Sigmoid colon (tissue), 7 donors: ENCODE results near the gene RPL22. TPM values are rescaled to one million over a fixed set of nuclear protein-coding genes. Genes with fewer than 3 reads are reported as not detected.

Source experiments
- DNase-seq: peaks from one replicate; pipeline ENCODE4 v3.0.0-alpha.2; 2019
- H3K27ac ChIP-seq, 4 donors: fragments of 200-600 bp; sonication (generic); one replicate each; pipeline ENCODE4 v1.5.1; 2016 to 2019; ENCODE audit warnings: mild to moderate bottlenecking in 1 of 4
- H3K27me3 ChIP-seq, 3 donors: fragments of 200-600 bp; sonication (generic); one replicate each; pipeline ENCODE4 v1.5.1; 2019; ENCODE audit warnings: mild to moderate bottlenecking in 1 of 3
- H3K36me3 ChIP-seq, 4 donors: fragments of 200-600 bp; sonication (generic); one replicate each; pipeline ENCODE4 v1.5.1; 2016 to 2019
- H3K4me1 ChIP-seq, 4 donors: fragments of 200-600 bp; sonication (generic); one replicate each; pipeline ENCODE4 v1.5.1; 2017 to 2019
- H3K4me3 ChIP-seq, 4 donors: fragments of 200-600 bp; sonication (generic); one replicate each; pipeline ENCODE4 v1.5.1; 2017 to 2019; ENCODE audit warnings: mild to moderate bottlenecking in 2 of 4, moderate library complexity in 1 of 4
- H3K9me3 ChIP-seq, 4 donors: fragments of 200-600 bp in 3 of 4; sonication (generic) in 3 of 4; one replicate each; pipeline versions ENCODE4 v1.5.1 to v1.6.1; 2013 to 2019
- EP300 ChIP-seq, 4 donors: sonication (generic); formaldehyde crosslinking; IDR thresholded peaks; one replicate each; pipeline ENCODE4 v1.6.1; 2017; ENCODE audit warnings: antibody characterized with exemption in 4 of 4
- POLR2A ChIP-seq, 2 donors: fragments of 450-650 bp; IDR thresholded peaks; one replicate each; pipeline ENCODE4 v1.6.1; 2016; ENCODE audit warnings: antibody characterized with exemption in 2 of 2, mild to moderate bottlenecking in 2 of 2, moderate library complexity in 2 of 2
- POLR2AphosphoS5 ChIP-seq, 4 donors: sonication (generic); formaldehyde crosslinking; IDR thresholded peaks; one replicate each; pipeline ENCODE4 v1.6.1; 2017; ENCODE audit warnings: antibody characterized with exemption in 4 of 4
- WGBS, 2 donors: extraction: QIAGEN DNeasy Blood & Tissue Kit; methylation state at CpG; one replicate each; pipeline ENCODE4 v1.1.7; 2013; 5-methylcytosine and 5-hydroxymethylcytosine counted together
- intact Hi-C: fragments of 100-400 bp; cut with DNase I; formaldehyde crosslinking; loops from one replicate; pipeline ENCODE4 v1.15.1; 2023
- polyA plus RNA-seq, 3 donors: library from polyadenylated mRNA; stranded (reverse); fragments of 200-250 nt; gene quantifications; one replicate each; pipeline ENCODE4 v1.2.3, GENCODE V29; 2013
- total RNA-seq, 4 donors: library from RNA; depleted of rRNA; stranded (reverse); fragments of >200 nt; gene quantifications; one replicate each; pipeline ENCODE4 v1.1.0, GENCODE V29; 2016
- TF ChIP-seq, protein P1 (sequence below), 4 experiments: fragments of 450-650 bp in 3 of 4; fragments of 200-600 bp in 1 of 4; IDR thresholded peaks; one replicate each; pipeline ENCODE4 v1.5.1; 2016 to 2019; ENCODE audit warnings: antibody characterized with exemption in 4 of 4, mild to moderate bottlenecking in 3 of 4, moderate library complexity in 2 of 4
- donor health status: healthy with polysubstance abuse.
- donor health status: Bipolar disorder and iron deficiency.
- donor health status: healthy.

Gene RPL22
- total and polyA plus RNA-seq, 7 donors = 166 to 443 (median 267) TPM

DNA sequence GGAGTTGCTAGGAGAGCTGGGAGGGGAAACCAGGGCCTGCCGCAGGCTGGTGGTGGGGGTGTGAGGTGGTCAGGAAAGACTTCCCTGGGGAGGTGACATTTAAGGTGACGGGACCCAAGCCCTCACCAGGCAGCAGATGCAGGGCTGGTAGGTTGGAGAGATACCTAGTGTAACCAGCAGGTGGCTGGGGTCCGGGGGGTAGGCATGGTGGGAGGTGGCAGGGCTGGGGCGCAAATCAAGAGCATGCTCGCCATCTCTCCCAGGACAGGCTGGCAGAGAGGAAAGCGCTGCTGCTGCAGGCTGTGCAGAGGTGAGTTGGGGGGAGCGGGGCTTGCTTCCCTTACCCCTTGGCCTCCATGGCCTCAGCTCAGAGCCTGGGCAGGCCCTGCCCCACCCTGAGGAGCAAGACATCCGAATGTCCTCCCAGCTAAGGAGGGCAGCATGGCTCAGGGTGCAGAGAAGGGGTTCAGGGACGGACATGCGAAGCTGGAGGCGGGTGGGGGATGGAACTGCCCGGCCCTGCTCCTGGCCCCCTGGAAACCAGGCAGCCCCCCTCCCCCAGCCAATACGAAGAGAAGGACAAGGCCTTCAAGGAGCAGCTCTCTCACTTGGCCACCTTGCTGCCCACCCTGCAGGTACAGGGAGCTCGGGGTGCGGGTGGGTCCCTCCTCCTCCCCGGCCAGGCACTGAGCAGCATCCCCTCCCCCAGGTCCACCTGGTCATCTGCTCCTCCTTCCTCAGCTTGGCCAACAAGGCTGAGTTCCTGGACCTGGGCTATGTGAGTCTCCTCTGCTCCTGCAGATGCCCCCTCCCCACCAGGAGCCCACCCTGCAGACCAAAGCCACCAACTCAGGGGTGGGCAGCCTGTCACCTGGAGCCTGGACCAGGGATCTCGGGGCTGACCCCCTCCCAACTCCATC lies 10.5 kb upstream of the RPL22 start:
- 86 to 88% methylated on average over 17 of the region's 17 CpGs for WGBS, 2 donors
- Histone ChIP-seq H3K36me3 (peaks cover 0 to 8% (median 0%) of the 10 kb centered on the region in 4 donors), H3K4me1 (peaks cover 0 to 47% (median 37%) of the 10 kb centered on the region in 4 donors), H3K9me3 (no peaks in the 10 kb centered on the region), H3K27ac (no peak overlapping the region), H3K4me3 (peak overlapping the region in 3 of 4 donors; percentile 41 to 51 (median 47)), H3K27me3 (no peaks in the 10 kb centered on the region)
- no peak for DNase-seq
- intact Hi-C loops = no loop called here
- TF ChIP-seq EP300 (IDR thresholded peaks at IDR 0.05) = no peak
- no peak for TF ChIP-seq POLR2A (IDR thresholded peaks at IDR 0.05)
- TF ChIP-seq, protein P1, sequence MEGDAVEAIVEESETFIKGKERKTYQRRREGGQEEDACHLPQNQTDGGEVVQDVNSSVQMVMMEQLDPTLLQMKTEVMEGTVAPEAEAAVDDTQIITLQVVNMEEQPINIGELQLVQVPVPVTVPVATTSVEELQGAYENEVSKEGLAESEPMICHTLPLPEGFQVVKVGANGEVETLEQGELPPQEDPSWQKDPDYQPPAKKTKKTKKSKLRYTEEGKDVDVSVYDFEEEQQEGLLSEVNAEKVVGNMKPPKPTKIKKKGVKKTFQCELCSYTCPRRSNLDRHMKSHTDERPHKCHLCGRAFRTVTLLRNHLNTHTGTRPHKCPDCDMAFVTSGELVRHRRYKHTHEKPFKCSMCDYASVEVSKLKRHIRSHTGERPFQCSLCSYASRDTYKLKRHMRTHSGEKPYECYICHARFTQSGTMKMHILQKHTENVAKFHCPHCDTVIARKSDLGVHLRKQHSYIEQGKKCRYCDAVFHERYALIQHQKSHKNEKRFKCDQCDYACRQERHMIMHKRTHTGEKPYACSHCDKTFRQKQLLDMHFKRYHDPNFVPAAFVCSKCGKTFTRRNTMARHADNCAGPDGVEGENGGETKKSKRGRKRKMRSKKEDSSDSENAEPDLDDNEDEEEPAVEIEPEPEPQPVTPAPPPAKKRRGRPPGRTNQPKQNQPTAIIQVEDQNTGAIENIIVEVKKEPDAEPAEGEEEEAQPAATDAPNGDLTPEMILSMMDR (IDR thresholded peaks at IDR 0.05) = no peak
- TF ChIP-seq POLR2AphosphoS5 (IDR thresholded peaks at IDR 0.05) = no peak

GRCh38 chr1:6208723-6209660 lies 9.6 kb upstream of the RPL22 start:
- no peaks in the 10 kb centered on the region for H3K27me3 ChIP-seq
- H3K9me3 ChIP-seq = no peaks in the 10 kb centered on the region
- peak overlapping the region in 1 of 4 donors; percentile 25 for H3K27ac ChIP-seq
- 4 to 6% methylated on average over 99 of the region's 99 CpGs for WGBS, 2 donors
- intact Hi-C loops = no loop called here
- peaks cover 0 to 8% (median 0%) of the 10 kb centered on the region in 4 donors for H3K36me3 ChIP-seq
- peaks cover 0 to 52% (median 40%) of the 10 kb centered on the region in 4 donors for H3K4me1 ChIP-seq
- DNase-seq = no peak
- TF ChIP-seq, protein P1 (IDR thresholded peaks at IDR 0.05) = peak in 3 of 4 experiments; percentile 44 to 68 (median 59)
- no peak for TF ChIP-seq POLR2A (IDR thresholded peaks at IDR 0.05)
- no peak for TF ChIP-seq POLR2AphosphoS5 (IDR thresholded peaks at IDR 0.05)
- H3K4me3 ChIP-seq = peak overlapping the region in 3 of 4 donors; percentile 41 to 51 (median 47)

- H3K9me3 ChIP-seq = no peaks in the 10 kb centered on the region
- intact Hi-C loops = loop anchor here (2.0 kb wide), 1 partner anchor 37 kb away; the partner anchor contains the start of gene HES3
- no peak for DNase-seq
- H3K27ac ChIP-seq = no peak overlapping the region
- H3K4me3 ChIP-seq = no peak overlapping the region
- peaks cover 0 to 8% (median 0%) of the 10 kb centered on the region in 4 donors for H3K36me3 ChIP-seq
- H3K27me3 ChIP-seq = no peaks in the 10 kb centered on the region
- WGBS, 2 donors = 89 to 93% methylated on average over 10 of the region's 10 CpGs
- TF ChIP-seq EP300 (IDR thresholded peaks at IDR 0.05) = no peak
- TF ChIP-seq POLR2A (IDR thresholded peaks at IDR 0.05) = no peak
- no peak for TF ChIP-seq POLR2AphosphoS5 (IDR thresholded peaks at IDR 0.05)
- TF ChIP-seq, protein P1 (IDR thresholded peaks at IDR 0.05) = no peak
- H3K4me1 ChIP-seq = peaks cover 0 to 52% (median 40%) of the 10 kb centered on the region in 4 donors
Measured at GRCh38 chr1:6207921-6208320, 8.5 kb upstream of the RPL22 start.

DNA sequence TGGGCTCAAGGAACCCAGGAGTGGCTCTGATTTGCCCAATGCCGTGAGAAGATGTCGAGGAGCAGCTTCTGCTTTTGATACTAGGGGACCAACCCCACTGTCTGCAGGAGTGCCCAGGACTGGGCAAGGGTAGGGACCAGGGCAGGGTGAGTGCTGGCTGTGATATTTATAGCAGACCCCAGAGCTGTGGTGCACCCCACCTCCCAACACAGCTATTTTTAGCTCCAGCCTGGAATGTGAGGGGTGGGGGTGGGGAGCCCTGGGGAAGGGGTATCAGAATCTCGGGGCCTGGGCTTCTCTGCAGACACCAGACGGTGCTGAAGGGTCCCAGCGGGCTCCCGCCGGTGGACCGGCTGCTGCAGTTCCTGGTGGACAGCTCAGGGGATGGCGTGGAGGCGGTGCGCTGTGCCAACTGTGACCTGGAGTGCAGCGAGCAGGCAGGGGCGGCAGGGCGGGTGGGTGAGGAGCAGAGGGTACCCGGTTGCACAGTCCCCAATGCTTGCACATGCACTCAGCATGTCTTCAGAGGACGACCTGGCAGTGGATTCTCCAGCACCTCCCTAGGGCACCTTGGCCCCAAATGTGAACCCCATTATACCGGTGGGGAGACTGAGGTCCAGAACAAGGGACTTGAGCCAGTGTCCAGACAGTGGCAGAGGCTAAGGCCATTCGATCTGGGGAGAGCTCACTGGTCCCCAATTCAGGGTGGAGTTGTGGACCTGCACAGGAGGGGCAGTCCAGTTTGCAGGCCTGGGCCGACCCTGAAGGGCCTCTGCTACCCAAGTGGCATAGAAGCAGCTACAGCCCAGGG lies 7.9 kb upstream of the RPL22 start:
- DNase-seq = no peak
- H3K9me3 ChIP-seq = no peaks in the 10 kb centered on the region
- peaks cover 0 to 52% (median 40%) of the 10 kb centered on the region in 4 donors for H3K4me1 ChIP-seq
- TF ChIP-seq, protein P1 (IDR thresholded peaks at IDR 0.05) = no peak
- no peak for TF ChIP-seq EP300 (IDR thresholded peaks at IDR 0.05)
- TF ChIP-seq POLR2A (IDR thresholded peaks at IDR 0.05) = no peak
- no peak for TF ChIP-seq POLR2AphosphoS5 (IDR thresholded peaks at IDR 0.05)
- WGBS, 2 donors = 82 to 91% methylated on average over 19 of the region's 19 CpGs
- H3K27me3 ChIP-seq = no peaks in the 10 kb centered on the region
- intact Hi-C loops = loop anchor here (2.0 kb wide), 1 partner anchor 38 kb away; the partner anchor contains the start of gene HES3
- H3K36me3 ChIP-seq = peaks cover 0 to 8% (median 0%) of the 10 kb centered on the region in 4 donors
- no peak overlapping the region for H3K27ac ChIP-seq
- H3K4me3 ChIP-seq = no peak overlapping the region
